ENCODE measurements around the gene ATRX. TPM values are rescaled to one million over a fixed set of nuclear protein-coding genes. Genes with fewer than 3 reads are reported as not detected.
"Not testable (repeated sequence)": the region's sequence is repeated elsewhere in the genome, so short reads cannot be mapped to it uniquely, and the experiment has no call there.

Gene ATRX
- total RNA-seq, 6 donors from 2014 or later, result 57.0 to 151 (median 98.2) TPM

DNA sequence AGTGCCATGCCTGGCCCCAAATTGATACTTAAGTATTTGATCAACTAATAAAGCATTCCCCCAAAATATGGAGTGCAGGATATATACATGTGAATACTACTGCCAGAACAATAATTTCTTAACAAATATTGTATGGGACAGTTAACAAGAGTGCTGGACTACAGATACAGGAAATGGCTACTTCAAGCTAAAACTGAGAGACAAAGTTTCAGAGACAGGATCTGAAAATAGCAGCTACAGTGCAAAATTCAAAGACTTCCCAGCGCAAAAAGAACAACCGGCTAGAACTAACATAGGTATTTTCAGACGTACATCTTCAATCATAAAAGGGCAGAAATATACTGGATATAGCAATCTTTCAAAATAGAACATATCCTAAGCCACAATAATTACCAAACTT lies 6.3 kb downstream of the ATRX start:
- Histone ChIP-seq H3K4me3 (no peak overlapping the region), H3K27ac (no peak overlapping the region), H3K27me3 (no peaks in the 10 kb centered on the region), H3K36me3 (no peaks in the 10 kb centered on the region), H3K9me3 (no peaks in the 10 kb centered on the region), H3K4me1 (peaks cover 0 to 13% (median 2%) of the 10 kb centered on the region in 4 donors)
- TF ChIP-seq EP300 (IDR thresholded peaks at IDR 0.05) (no peak), POLR2AphosphoS5 (IDR thresholded peaks at IDR 0.05) (no peak), POLR2A (IDR thresholded peaks at IDR 0.05) (no peak)
- TF ChIP-seq, protein P1, sequence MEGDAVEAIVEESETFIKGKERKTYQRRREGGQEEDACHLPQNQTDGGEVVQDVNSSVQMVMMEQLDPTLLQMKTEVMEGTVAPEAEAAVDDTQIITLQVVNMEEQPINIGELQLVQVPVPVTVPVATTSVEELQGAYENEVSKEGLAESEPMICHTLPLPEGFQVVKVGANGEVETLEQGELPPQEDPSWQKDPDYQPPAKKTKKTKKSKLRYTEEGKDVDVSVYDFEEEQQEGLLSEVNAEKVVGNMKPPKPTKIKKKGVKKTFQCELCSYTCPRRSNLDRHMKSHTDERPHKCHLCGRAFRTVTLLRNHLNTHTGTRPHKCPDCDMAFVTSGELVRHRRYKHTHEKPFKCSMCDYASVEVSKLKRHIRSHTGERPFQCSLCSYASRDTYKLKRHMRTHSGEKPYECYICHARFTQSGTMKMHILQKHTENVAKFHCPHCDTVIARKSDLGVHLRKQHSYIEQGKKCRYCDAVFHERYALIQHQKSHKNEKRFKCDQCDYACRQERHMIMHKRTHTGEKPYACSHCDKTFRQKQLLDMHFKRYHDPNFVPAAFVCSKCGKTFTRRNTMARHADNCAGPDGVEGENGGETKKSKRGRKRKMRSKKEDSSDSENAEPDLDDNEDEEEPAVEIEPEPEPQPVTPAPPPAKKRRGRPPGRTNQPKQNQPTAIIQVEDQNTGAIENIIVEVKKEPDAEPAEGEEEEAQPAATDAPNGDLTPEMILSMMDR (IDR thresholded peaks at IDR 0.05), result no peak
- ATAC-seq (ENCODE audit: low FRiP score in 2 of 2), result no peak
- 60 to 64% methylated on average over 3 of the region's 3 CpGs for WGBS, 2 donors
- no peak for DNase-seq

DNA sequence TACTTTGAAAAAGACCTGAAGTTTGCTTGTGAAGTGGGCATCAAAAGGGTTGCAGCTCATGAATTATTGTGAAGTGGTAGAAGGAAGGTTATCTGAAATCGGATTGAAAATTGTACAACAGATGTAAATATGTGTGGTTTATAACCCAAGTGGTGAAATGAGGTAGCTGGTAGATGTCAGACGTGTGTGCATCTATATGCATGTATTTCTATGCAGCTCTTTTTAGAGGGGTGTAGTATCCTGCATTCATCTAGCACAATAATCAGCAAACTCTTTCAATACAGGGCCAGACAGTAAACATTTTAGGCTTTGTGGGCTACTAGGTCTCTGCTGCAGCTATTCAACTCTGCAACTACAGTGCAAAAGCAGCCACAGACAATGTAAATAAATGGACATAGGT lies 9.4 kb downstream of the ATRX start:
- H3K27me3 ChIP-seq, result no peaks in the 10 kb centered on the region
- no peaks in the 10 kb centered on the region for H3K36me3 ChIP-seq
- no peaks in the 10 kb centered on the region for H3K9me3 ChIP-seq
- no peak for DNase-seq
- 29 to 40% methylated on average over 2 of the region's 2 CpGs for WGBS, 2 donors
- no peak overlapping the region for H3K27ac ChIP-seq
- no peak for ATAC-seq (ENCODE audit: low FRiP score in 2 of 2)
- no peak overlapping the region for H3K4me3 ChIP-seq
- peaks cover 0 to 13% (median 2%) of the 10 kb centered on the region in 4 donors for H3K4me1 ChIP-seq
- no peak for TF ChIP-seq POLR2AphosphoS5 (IDR thresholded peaks at IDR 0.05)
- no peak for TF ChIP-seq POLR2A (IDR thresholded peaks at IDR 0.05)
- TF ChIP-seq, protein P1 (IDR thresholded peaks at IDR 0.05), result no peak
- TF ChIP-seq EP300 (IDR thresholded peaks at IDR 0.05), result no peak

DNA sequence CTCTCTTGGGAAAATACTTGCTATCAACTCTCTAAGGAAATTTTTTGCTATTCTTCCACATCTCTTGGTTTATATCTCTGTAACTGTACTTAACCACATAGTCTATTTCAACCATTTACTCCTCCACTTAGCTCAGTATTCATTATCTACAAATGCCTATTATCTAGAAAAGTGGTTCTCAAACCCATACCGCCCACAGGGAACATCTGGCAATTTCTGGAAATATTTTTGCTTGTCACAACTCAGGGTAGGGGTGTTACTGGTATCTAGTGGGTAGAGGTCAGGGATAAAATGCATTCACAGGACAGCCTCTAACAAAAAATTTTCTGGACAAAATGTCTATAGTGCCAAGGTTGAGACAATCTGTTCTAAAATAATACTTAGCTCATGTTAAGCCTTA lies 14.4 kb downstream of the ATRX start:
- no peaks in the 10 kb centered on the region for H3K27me3 ChIP-seq
- no peaks in the 10 kb centered on the region for H3K9me3 ChIP-seq
- no peaks in the 10 kb centered on the region for H3K36me3 ChIP-seq
- H3K4me1 ChIP-seq, result peaks cover 0 to 4% (median 0%) of the 10 kb centered on the region in 4 donors
- no peak for TF ChIP-seq POLR2AphosphoS5 (IDR thresholded peaks at IDR 0.05)
- TF ChIP-seq, protein P1 (IDR thresholded peaks at IDR 0.05), result no peak
- TF ChIP-seq EP300 (IDR thresholded peaks at IDR 0.05), result no peak
- TF ChIP-seq POLR2A (IDR thresholded peaks at IDR 0.05), result no peak
- DNase-seq (no peak), ATAC-seq (ENCODE audit: low FRiP score in 2 of 2) (no peak)
- no peak overlapping the region for H3K27ac ChIP-seq
- H3K4me3 ChIP-seq, result no peak overlapping the region
- 74 to 85% methylated on average over 1 of the region's 1 CpG for WGBS, 2 donors

DNA sequence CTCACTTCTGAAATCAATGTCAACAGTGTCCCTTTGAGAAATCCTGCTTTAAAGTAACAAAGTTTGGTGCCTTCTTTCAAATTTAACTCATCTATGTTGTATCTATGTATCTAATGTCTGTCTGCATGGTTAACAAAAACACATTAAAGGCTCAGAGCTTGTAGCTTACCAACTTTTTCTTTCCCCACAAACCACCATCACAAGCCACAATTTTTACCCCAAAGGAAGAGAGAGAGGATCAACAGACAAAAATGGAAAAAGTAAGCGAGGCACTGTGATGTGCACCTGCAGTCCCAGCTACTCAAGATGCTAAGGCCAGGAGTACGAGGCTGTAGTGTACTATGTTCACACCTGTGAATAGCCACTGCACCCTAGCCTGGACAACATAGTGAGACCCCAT lies 17.2 kb downstream of the ATRX start:
- DNase-seq, result no peak
- no peak for ATAC-seq (ENCODE audit: low FRiP score in 2 of 2)
- H3K27ac ChIP-seq, result peak overlapping the region in 1 of 4 donors; percentile 53
- WGBS, 2 donors, result 56 to 71% methylated on average over 2 of the region's 2 CpGs
- H3K36me3 ChIP-seq, result no peaks in the 10 kb centered on the region
- H3K27me3 ChIP-seq, result no peaks in the 10 kb centered on the region
- H3K4me1 ChIP-seq, result no peaks in the 10 kb centered on the region
- no peak overlapping the region for H3K4me3 ChIP-seq
- TF ChIP-seq POLR2AphosphoS5 (IDR thresholded peaks at IDR 0.05), result no peak
- TF ChIP-seq, protein P1 (IDR thresholded peaks at IDR 0.05), result no peak
- no peak for TF ChIP-seq EP300 (IDR thresholded peaks at IDR 0.05)
- TF ChIP-seq POLR2A (IDR thresholded peaks at IDR 0.05), result no peak
- no peaks in the 10 kb centered on the region for H3K9me3 ChIP-seq

DNA sequence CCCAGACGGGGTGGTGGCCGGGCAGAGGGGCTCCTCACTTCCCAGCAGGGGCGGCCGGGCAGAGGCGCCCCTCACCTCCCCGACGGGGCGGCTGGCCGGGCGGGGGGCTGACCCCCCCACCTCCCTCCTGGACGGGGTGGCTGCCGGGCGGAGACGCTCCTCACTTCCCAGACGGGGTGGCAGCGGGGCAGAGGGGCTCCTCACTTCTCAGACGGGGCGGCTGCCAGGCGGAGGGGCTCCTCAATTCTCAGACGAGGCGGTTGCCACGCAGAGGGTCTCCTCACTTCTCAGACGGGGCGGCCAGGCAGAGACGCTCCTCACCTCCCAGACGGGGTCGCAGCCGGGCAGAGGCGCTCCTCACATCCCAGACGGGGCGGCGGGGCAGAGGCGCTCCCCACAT lies 19.8 kb downstream of the ATRX start:
- not testable (repeated sequence) for ATAC-seq (ENCODE audit: low FRiP score in 2 of 2); H3K4me1 ChIP-seq; H3K36me3 ChIP-seq; H3K4me3 ChIP-seq; H3K27me3 ChIP-seq; H3K9me3 ChIP-seq; H3K27ac ChIP-seq
- DNase-seq, result peak in 1 of 2 donors; percentile 22
- WGBS, 2 donors, result 96% methylated on average over 30 of the region's 33 CpGs; no CpG with 5 or more reads in 1 of the 2 donors
